GM18867 (cell line): ENCODE measurements around the gene PNPLA6.
"Not testable (repeated sequence)": the region's sequence is repeated elsewhere in the genome, so short reads cannot be mapped to it uniquely, and the experiment has no call there.

Source experiments
- ATAC-seq: cut with Tn5 transposase; IDR thresholded peaks from one replicate; pipeline ENCODE4 v1.9.1; 2021; ENCODE audit warnings: mild to moderate bottlenecking, moderate library complexity; ENCODE audit not compliant: unreplicated experiment

The PNPLA6 gene

DNA sequence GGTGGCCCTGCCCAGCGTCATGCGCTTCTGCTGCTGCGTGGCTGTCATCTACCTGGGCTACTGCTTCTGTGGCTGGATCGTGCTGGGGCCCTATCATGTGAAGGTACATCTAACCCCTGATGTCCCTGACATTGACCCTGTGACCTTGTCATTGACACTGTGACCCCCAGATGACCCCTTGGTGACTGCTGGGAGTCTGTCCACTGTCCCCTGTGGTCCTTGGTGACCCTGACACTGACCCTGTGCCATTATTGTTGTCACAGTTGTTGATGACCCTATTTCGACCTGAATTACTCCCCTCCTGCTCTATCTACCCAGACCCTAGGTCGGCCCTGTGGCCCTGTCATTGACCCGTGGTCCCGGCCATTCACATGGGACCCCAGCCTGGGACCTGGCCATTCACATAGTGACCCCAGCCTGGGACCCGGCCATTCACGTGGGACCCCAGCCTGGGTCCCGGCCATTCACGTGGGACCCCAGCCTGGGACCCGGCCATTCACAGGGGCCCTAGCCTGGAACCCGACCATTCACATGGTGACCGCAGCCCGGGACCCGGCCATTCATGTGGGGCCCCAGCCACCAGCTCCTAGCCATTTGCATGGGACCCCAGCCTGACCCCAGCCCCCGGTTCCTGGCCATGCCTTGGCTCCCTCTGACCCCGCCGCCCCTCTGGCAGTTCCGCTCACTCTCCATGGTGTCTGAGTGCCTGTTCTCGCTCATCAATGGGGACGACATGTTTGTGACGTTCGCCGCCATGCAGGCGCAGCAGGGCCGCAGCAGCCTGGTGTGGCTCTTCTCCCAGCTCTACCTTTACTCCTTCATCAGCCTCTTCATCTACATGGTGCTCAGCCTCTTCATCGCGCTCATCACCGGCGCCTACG lies 5.7 kb upstream of the PNPLA6 start:
- ATAC-seq, result no peak

GRCh38 chr19:7533281-7533885 lies 2.1 kb upstream of the PNPLA6 start:
- no peak for ATAC-seq

- no peak for ATAC-seq
Measured at GRCh38 chr19:7533925-7534480, 1.5 kb upstream of the PNPLA6 start.

GRCh38 chr19:7534531-7535046 lies 928 bp upstream of the PNPLA6 start:
- ATAC-seq, result no peak

- peak; percentile 15 for ATAC-seq
Measured at GRCh38 chr19:7535998-7536695, 630 bp downstream of the PNPLA6 start.

DNA sequence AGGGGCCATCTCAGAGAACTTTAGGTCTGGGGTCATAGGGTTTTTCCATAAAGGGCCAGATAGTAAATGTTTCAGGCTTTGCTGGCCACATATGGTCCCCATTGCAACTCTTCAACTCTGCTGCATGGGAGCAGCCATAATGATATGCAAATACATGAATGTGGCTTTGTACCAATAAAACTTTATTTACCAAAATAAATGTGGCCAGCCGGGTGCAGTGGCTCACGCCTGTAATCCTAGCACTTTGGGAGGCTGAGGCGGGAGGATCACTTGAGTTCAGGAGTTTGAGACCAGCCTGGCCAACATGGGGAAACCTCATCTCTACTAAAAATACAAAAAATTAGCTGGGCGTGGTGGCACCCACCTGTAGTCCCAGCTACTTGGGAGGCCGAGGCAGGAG lies 3.5 kb downstream of the PNPLA6 start:
- ATAC-seq, result not testable (repeated sequence)

DNA sequence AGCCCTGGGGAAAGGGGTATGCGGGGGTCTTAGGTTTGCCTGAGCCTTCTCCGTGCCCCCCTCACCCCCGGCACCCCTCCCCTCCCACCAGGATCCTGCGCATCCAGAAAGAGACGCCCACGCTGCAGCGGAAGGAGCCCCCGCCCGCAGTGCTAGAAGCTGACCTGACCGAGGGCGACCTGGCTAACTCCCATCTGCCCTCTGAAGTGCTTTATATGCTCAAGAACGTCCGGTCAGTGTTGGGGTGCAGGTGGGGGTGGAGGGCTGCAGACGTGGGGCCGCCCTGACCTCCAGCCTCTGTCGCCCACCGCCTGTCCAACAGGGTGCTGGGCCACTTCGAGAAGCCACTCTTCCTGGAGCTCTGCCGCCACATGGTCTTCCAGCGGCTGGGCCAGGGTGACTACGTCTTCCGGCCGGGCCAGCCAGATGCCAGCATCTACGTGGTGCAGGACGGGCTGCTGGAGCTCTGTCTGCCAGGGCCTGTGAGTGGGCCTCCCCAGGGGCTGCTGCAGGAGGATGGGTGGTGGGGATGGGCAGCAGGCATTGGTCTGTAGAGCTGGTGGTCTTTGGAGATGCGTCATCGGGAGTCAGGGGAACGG lies 4.4 kb downstream of the PNPLA6 start:
- ATAC-seq, result no peak

- no peak for ATAC-seq
Measured at GRCh38 chr19:7540761-7541474, 5.4 kb downstream of the PNPLA6 start.

DNA sequence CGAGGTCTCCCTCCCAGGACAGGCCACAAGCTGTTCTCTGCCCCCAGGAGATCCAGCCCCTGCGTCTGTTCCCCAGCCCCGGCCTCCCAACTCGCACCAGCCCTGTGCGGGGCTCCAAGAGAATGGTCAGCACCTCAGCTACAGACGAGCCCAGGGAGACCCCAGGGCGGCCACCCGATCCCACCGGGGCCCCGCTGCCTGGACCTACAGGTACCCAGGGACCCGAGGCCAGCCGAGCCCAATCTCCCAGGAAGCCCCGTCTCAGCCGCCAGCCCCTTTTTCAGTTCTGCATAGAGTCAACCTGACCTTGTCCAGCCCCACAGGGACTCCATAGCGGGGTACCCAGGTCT lies 5.9 kb downstream of the PNPLA6 start:
- no peak for ATAC-seq

GRCh38 chr19:7541828-7542443 lies 6.4 kb downstream of the PNPLA6 start:
- ATAC-seq, result no peak

DNA sequence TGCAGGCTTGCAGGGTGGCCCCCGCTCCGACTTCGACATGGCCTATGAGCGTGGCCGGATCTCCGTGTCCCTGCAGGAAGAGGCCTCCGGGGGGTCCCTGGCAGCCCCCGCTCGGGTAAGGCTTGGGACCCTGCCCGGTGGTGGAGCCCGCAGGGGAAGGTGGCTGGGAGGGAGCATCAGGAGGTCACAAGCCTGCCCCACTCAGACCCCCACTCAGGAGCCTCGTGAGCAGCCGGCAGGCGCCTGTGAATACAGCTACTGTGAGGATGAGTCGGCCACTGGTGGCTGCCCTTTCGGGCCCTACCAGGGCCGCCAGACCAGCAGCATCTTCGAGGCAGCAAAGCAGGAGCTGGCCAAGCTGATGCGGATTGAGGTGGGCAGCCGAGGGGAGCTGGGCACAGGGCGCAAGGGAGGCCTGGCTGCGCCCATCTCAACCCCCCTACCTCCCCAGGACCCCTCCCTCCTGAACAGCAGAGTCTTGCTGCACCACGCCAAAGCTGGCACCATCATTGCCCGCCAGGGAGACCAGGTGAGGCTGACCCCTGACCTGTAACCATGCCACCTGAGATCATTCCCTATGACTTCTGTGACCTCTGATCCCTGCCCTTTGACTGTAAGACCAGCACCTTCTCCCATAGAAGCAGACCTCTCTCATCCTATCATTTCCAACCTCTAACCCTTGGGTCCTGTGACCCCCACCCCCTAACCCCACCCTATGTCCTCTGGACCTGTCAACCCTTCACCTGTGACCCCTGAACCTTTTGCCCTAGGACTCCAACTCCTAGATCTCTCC lies 7.2 kb downstream of the PNPLA6 start:
- ATAC-seq, result no peak

DNA sequence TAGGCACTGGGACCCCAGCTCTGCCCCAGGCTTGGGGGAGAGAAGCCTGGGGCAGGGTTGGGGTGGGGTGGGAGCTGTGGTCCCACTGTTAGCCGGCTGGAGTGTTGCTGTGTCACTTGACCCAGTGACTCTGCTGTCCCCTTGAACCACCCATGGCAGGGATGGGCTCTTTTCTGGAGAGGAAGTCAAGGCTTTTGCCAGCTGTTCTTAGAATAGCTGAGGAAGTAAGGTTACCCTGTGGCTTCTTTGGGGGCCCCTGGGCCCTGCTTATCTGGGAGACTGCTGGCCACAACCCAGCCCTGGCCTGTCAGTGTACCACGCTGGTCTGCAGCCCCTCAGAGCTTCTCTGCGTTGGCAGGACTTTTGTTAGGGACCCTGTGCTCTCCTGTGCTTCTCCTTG lies 9.1 kb downstream of the PNPLA6 start:
- ATAC-seq, result no peak

- ATAC-seq, result no peak
Measured at GRCh38 chr19:7545300-7545699, 9.8 kb downstream of the PNPLA6 start.

DNA sequence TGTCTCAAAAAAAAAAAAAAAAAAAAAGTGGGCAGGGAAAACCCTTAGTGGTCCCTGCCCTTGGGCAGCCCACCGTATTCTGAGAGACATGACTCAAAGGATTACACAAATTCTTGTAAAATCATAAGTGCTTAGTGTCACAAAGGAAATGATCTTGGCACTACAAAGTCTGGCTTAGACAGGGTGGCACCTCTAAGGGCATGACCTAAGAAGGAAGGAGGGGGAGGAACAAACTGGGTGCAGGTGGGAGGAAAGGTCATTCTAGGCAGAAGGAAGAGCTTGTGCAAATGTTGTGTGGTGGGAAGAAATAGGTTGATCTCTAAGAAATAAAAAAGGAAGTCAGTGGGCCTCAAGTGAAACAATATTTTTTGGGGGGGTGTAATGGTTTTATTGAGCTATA lies 10.4 kb downstream of the PNPLA6 start:
- no peak for ATAC-seq

DNA sequence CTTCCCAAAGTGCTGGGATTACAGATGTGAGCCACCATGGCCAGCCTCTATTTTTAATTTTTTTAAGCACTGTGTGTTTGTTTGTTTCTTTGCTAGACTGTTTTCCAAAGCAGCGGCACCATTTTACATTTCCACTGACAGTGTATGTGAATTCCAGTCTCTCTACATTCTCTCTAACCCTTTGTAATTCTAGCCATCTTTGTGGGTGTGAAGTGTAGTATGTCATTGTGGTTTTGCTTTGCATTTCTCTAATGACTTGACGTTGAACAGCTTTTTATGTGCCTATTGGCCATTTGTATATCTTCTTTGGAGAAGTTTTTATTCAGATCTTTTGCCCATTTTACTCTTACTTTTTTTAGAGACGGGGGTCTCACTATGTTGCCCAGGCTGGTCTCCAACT lies 11.6 kb downstream of the PNPLA6 start:
- no peak for ATAC-seq

DNA sequence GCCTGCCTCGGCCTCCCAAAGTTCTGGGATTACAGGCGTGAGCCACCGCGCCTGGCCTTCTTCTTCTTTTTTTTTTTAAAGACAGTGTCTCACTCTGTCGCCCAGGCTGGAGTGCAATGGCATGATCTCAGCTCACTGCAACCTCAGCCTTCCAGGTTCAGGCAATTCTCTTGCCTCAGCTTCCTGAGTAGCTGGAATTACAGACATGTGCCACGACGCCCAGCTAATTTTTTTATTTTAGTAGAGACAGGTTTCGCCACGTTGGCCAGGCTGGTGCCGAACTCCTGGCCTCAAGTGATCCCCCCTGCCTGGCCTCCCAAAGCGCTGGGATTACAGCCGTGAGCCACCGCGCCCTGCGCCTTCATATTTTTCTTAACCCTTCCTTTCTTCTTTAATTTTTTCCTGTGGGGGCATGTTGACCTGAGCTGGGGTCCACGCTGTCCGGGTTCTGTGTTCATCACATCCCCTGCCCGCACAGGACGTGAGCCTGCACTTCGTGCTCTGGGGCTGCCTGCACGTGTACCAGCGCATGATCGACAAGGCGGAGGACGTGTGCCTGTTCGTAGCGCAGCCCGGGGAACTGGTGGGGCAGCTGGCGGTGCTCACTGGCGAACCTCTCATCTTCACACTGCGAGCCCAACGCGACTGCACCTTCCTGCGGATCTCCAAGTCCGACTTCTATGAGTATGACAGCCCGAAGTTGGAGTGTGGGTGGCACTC lies 14.1 kb downstream of the PNPLA6 start:
- ATAC-seq, result no peak

- no peak for ATAC-seq
Measured at GRCh38 chr19:7550169-7550770, 14.8 kb downstream of the PNPLA6 start.
